Ovary (tissue), 9 donors: ENCODE results near the gene OR1L8. TPM values are rescaled to one million over a fixed set of nuclear protein-coding genes. Genes with fewer than 3 reads are reported as not detected.

Source experiments
- DNase-seq, 5 donors: peaks; one replicate each; pipeline ENCODE4 v3.0.0-alpha.2; 2019 to 2020
- H3K27ac ChIP-seq, 2 donors: fragments of 200-600 bp; one replicate each; pipeline versions ENCODE4 v1.5.1 to v1.8.0; 2019 to 2022
- H3K27me3 ChIP-seq: fragments of 200-600 bp; one replicate; pipeline ENCODE4 v1.8.0; 2022
- H3K36me3 ChIP-seq: fragments of 200-600 bp; sonication (generic); one replicate; pipeline ENCODE4 v1.5.1; 2019
- H3K4me1 ChIP-seq: one replicate; pipeline ENCODE4 v1.8.1; 2013; ENCODE audit warnings: mild to moderate bottlenecking, moderate library complexity; ENCODE audit not compliant: insufficient read depth
- H3K4me3 ChIP-seq: fragments of 200-600 bp; sonication (generic); one replicate; pipeline ENCODE4 v1.5.1; 2017
- H3K9me3 ChIP-seq, 2 donors: fragments of 200-600 bp in 1 of 2; sonication (generic) in 1 of 2; one replicate each; pipeline versions ENCODE4 v1.5.1 to v1.8.1; 2013 to 2019; ENCODE audit warnings: mild to moderate bottlenecking in 1 of 2, moderate library complexity in 1 of 2
- EP300 ChIP-seq: sonication (generic); formaldehyde crosslinking; IDR thresholded peaks from one replicate; pipeline ENCODE4 v1.6.1; 2017; ENCODE audit warnings: antibody characterized with exemption
- POLR2A ChIP-seq: fragments of 450-650 bp; IDR thresholded peaks from one replicate; pipeline ENCODE4 v1.6.1; 2017; ENCODE audit warnings: antibody characterized with exemption, mild to moderate bottlenecking, moderate library complexity
- WGBS, 3 donors: extraction: QIAGEN DNeasy Blood & Tissue Kit in 1 of 3; methylation state at CpG; one replicate each; pipeline versions ENCODE4 v1.1.5 to v1.1.7; 2013 to 2017; 5-methylcytosine and 5-hydroxymethylcytosine counted together
- intact Hi-C, 4 donors: fragments of 100-400 bp; cut with DNase I; formaldehyde crosslinking; loops; one replicate each; pipeline versions ENCODE4 v1.11.0 to v1.15.1; 2022 to 2023
- polyA plus RNA-seq, 2 donors: library from polyadenylated mRNA; stranded (reverse); fragments of 200-250 nt in 1 of 2; fragments of 350-450 nt in 1 of 2; fragmentation: Illumina TruSeq in 1 of 2; extraction: RNeasy Lipid Tissue Mini Kit (QIAGEN cat#74804) in 1 of 2; gene quantifications; one replicate each; pipeline ENCODE4 v1.2.3, GENCODE V29; 2013 to 2014
- total RNA-seq, 7 donors: library from RNA; depleted of rRNA in 2 of 7; stranded (reverse); fragments of >200 nt in 2 of 7; fragmentation: NEBNext Ultra II Directional in 3 of 7; extraction: Animal tissue kit (Norgen Biotek cat#: 25700) in 3 of 7; gene quantifications; one replicate each; pipeline versions ENCODE4 v1.1.0 to v1.2.4, GENCODE V29; 2016 to 2023
- TF ChIP-seq, protein P1 (sequence below), 3 donors: fragments of 450-650 bp in 2 of 3; fragments of 200-600 bp in 1 of 3; IDR thresholded peaks; one replicate each; pipeline versions ENCODE4 v1.5.1 to v1.8.0; 2016 to 2022; ENCODE audit warnings: antibody characterized with exemption in 3 of 3, mild to moderate bottlenecking in 1 of 3
- donor health status: DM: no; HTN: no; CAD: no; lungs with moderate emphysema.
- donor health status: DM: no; HTN: no; CAD: no.
- donor health status: Bipolar disorder and iron deficiency.
- donor health status: DM: yes; HTN: yes; CAD: no.
- donor health status: DM: no; HTN: no; CAD: no.
- donor health status: DM: yes; HTN: yes; CAD: no.

OR1L8 gene
- total and polyA plus RNA-seq, 9 donors, result 0.20 to 0.28 (median 0.23) TPM; not detected in 5

DNA sequence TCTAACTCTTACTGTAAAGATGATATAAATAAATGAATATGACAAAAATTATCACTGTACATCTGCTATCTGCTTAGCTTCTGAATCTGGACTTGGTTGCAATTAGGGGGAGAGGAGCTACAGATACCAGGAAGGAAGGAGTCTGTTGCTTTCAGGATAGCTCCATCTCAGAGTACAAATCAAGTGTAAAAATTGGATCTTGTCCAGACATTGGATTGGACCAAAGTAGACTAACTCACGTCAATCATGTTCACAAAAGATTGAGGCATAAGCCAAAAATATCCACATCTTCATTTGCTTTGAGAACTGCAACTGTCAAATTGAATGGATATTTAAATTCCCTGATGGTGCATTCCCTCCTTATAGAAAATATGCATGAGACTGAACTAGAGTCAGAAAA lies 22.5 kb upstream of the OR1L8 start:
- DNase-seq, result no peak
- no peak for TF ChIP-seq POLR2A
- TF ChIP-seq, protein P1, sequence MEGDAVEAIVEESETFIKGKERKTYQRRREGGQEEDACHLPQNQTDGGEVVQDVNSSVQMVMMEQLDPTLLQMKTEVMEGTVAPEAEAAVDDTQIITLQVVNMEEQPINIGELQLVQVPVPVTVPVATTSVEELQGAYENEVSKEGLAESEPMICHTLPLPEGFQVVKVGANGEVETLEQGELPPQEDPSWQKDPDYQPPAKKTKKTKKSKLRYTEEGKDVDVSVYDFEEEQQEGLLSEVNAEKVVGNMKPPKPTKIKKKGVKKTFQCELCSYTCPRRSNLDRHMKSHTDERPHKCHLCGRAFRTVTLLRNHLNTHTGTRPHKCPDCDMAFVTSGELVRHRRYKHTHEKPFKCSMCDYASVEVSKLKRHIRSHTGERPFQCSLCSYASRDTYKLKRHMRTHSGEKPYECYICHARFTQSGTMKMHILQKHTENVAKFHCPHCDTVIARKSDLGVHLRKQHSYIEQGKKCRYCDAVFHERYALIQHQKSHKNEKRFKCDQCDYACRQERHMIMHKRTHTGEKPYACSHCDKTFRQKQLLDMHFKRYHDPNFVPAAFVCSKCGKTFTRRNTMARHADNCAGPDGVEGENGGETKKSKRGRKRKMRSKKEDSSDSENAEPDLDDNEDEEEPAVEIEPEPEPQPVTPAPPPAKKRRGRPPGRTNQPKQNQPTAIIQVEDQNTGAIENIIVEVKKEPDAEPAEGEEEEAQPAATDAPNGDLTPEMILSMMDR (IDR thresholded peaks at IDR 0.05), result no peak
- TF ChIP-seq EP300, result no peak
- Histone ChIP-seq H3K27me3 (no peaks in the 10 kb centered on the region), H3K9me3 (no peaks in the 10 kb centered on the region), H3K4me3 (no peak overlapping the region), H3K4me1 (no peaks in the 10 kb centered on the region), H3K27ac (no peak overlapping the region), H3K36me3 (no peaks in the 10 kb centered on the region)
- intact Hi-C loops, result no loop called here
- WGBS, 3 donors, result 40 to 53% (median 52%) methylated on average over 1 of the region's 1 CpG

DNA sequence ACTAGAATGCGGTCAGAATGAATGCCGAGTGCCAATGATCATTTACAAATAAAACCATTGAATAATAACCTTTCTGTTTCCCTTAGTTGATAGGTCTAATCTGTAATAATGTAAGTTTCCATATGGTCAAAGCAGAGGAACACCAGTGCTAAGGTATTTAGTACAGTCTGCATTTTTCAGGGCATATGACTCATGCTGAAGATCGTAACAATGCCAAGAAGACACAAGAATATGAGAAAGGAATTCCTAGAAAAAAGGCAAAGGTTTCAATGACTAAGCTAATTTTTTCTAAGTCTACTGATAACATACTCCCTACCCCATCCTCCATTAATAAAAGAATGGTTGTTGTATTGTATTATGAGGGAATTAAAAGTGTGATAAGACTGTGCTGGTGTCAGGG lies 2.8 kb downstream of the OR1L8 start:
- DNase-seq, result no peak
- TF ChIP-seq POLR2A (no peak), EP300 (no peak)
- TF ChIP-seq, protein P1 (IDR thresholded peaks at IDR 0.05), result no peak
- Histone ChIP-seq H3K4me1 (no peaks in the 10 kb centered on the region), H3K27me3 (no peaks in the 10 kb centered on the region), H3K4me3 (no peak overlapping the region), H3K9me3 (no peaks in the 10 kb centered on the region), H3K36me3 (no peaks in the 10 kb centered on the region), H3K27ac (no peak overlapping the region)
- intact Hi-C loops, result no loop called here
- WGBS, 3 donors, result 60 to 69% (median 68%) methylated on average over 3 of the region's 3 CpGs

DNA sequence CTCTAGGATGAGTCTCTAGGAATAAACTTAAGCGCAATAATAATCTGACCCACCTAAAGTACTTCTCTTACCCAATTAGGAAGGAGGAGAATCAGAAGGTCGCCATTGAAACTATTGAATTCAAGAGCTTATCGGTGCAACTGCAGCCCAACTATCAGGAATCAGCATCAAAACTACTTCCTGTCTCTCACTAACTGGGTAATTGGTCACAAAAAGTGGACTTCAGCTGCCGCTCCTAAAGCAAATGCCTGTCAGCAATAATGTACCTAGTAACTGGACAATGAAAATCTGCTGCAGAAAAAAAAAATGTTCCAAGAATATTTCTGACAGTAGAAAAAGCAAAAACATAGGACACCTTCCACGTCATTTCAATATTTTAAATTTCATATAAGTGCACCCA lies 3.3 kb downstream of the OR1L8 start:
- Histone ChIP-seq H3K36me3 (no peaks in the 10 kb centered on the region), H3K4me1 (no peaks in the 10 kb centered on the region), H3K9me3 (no peaks in the 10 kb centered on the region), H3K27me3 (no peaks in the 10 kb centered on the region), H3K4me3 (no peak overlapping the region), H3K27ac (no peak overlapping the region)
- TF ChIP-seq, protein P1 (IDR thresholded peaks at IDR 0.05), result no peak
- TF ChIP-seq POLR2A (no peak), EP300 (no peak)
- intact Hi-C loops, result no loop called here
- 65 to 68% (median 66%) methylated on average over 5 of the region's 5 CpGs for WGBS, 3 donors
- DNase-seq, result no peak

DNA sequence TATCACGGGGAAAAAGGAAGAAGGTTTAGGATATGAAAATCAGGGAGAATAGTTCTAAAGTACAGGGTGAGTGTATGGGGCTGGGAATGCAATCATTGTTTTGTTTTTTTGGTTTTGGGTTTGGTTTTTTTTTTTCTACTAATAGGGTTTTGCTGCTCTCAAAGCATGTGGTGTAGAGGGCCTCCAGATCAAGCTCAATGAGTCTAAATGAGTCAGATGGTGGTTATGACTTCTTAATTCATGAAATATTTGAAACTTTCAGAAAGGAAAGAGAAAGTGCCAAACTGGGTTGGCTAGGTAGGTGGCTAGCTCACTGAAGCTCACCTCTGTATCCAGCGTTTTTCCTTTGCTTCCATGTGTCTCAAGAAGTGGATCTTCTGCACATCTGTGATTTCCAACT lies 10.7 kb downstream of the OR1L8 start:
- H3K4me3 ChIP-seq, result no peak overlapping the region
- H3K27ac ChIP-seq, result no peak overlapping the region
- 51 to 66% (median 64%) methylated on average over 2 of the region's 2 CpGs for WGBS, 3 donors
- no peaks in the 10 kb centered on the region for H3K27me3 ChIP-seq
- TF ChIP-seq, protein P1 (IDR thresholded peaks at IDR 0.05), result no peak
- TF ChIP-seq EP300, result no peak
- TF ChIP-seq POLR2A, result no peak
- no peaks in the 10 kb centered on the region for H3K4me1 ChIP-seq
- no peaks in the 10 kb centered on the region for H3K9me3 ChIP-seq
- DNase-seq, result no peak
- intact Hi-C loops, result no loop called here
- H3K36me3 ChIP-seq, result no peaks in the 10 kb centered on the region

DNA sequence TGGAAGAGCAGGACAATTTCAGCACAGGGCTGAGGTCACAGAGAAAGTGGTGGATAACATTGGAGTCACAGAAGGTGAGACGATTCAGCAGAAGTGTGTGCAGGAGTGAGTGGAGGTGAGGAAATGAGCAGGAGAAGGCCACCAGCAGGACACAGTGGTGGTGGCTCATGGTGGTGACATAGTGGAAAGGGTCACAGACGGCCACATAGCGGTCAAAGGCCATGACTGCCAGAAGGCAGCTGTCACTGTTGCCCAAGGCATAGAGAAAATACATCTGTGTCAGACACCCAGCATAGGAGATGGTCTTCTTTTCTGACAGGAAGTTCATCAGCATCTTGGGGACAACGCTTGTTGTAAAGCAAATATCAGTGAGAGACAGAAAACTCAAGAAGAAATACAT lies 15.3 kb downstream of the OR1L8 start:
- 82 to 89% (median 87%) methylated on average over 4 of the region's 4 CpGs for WGBS, 3 donors
- H3K9me3 ChIP-seq, result no peaks in the 10 kb centered on the region
- no peak for TF ChIP-seq POLR2A
- TF ChIP-seq, protein P1 (IDR thresholded peaks at IDR 0.05), result no peak
- no peak for TF ChIP-seq EP300
- no peaks in the 10 kb centered on the region for H3K36me3 ChIP-seq
- intact Hi-C loops, result no loop called here
- no peaks in the 10 kb centered on the region for H3K27me3 ChIP-seq
- no peaks in the 10 kb centered on the region for H3K4me1 ChIP-seq
- DNase-seq, result no peak
- no peak overlapping the region for H3K27ac ChIP-seq
- H3K4me3 ChIP-seq, result no peak overlapping the region
